ENCODE measurements around the gene ZDHHC22. TPM values are rescaled to one million over a fixed set of nuclear protein-coding genes. Genes with fewer than 3 reads are reported as not detected.
"Not testable (repeated sequence)": the region's sequence is repeated elsewhere in the genome, so short reads cannot be mapped to it uniquely, and the experiment has no call there.

The ZDHHC22 gene
- total and polyA plus RNA-seq, 7 donors, result 0.01 to 0.04 TPM; not detected in 5

DNA sequence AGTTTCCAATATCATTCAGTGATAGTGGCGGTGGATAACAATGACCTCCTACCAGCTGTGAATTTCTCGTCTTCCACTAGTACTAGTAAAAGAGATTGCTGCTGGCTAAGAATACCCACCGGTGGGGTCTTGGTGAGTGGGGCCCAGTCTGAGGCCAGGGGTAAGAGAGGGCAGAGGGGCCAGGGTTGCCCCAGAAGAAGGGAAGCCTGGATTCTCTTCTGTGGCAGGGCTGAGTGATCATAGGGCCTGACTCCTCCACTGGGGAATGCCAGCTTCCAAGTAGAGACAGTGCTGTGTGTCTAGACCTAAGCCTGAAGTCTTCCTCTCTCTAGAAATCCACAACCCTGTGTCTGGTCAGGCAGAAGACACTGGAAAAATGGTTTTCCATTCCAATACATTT, 34.3 kb upstream of the ZDHHC22 start:
- intact Hi-C loops (cut with DNase I), result no loop called here
- WGBS, 3 donors, result 58 to 83% (median 75%) methylated on average over 3 of the region's 3 CpGs
- DNase-seq, result no peak
- Histone ChIP-seq H3K36me3 (ENCODE audit: insufficient read depth in 1 of 2, low read depth in 1 of 2) (no peaks in the 10 kb centered on the region), H3K27me3 (ENCODE audit: insufficient read depth in 3 of 3, low read length in 2 of 3) (peaks cover 0 to 10% (median 3%) of the 10 kb centered on the region in 3 donors), H3K4me1 (no peaks in the 10 kb centered on the region), H3K4me3 (no peak overlapping the region), H3K27ac (no peak overlapping the region), H3K9me3 (no peaks in the 10 kb centered on the region)
- TF ChIP-seq, protein P1, sequence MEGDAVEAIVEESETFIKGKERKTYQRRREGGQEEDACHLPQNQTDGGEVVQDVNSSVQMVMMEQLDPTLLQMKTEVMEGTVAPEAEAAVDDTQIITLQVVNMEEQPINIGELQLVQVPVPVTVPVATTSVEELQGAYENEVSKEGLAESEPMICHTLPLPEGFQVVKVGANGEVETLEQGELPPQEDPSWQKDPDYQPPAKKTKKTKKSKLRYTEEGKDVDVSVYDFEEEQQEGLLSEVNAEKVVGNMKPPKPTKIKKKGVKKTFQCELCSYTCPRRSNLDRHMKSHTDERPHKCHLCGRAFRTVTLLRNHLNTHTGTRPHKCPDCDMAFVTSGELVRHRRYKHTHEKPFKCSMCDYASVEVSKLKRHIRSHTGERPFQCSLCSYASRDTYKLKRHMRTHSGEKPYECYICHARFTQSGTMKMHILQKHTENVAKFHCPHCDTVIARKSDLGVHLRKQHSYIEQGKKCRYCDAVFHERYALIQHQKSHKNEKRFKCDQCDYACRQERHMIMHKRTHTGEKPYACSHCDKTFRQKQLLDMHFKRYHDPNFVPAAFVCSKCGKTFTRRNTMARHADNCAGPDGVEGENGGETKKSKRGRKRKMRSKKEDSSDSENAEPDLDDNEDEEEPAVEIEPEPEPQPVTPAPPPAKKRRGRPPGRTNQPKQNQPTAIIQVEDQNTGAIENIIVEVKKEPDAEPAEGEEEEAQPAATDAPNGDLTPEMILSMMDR (IDR thresholded peaks at IDR 0.05), result no peak
- no peak for ATAC-seq

DNA sequence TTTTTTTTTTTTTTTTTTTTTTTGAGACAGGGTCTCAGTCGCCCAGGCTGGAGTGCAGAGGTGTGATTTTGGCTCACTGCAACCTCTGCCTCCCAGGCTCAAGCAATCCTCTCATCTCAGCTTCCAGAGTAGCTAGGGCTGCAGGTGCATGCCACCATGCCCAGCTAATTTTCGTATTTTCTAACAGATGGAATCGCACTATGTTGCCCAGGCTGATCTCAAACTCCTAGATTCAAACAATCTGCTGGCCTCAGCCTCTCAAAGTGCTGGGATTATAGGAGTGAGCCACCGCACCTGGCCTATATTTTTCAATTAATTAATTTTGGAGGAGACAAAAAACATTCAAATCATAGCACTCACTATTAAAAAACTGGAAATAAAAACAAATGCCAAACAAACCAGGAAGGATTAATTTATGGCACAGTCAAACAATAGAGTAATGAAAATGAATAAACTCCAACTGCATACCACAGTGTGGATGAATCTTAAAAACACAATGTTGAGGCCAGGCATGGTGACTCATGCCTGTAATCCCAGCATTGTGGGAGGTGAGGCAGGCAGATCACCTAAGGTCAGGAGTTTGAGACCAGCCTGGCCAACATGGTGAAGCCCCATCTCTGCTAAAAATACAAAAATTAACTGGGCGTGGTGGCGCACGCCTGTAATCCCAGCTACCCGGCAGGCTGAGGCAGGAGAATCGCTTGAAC, 32.5 kb upstream of the ZDHHC22 start:
- peaks cover 12% of the 10 kb centered on the region for H3K9me3 ChIP-seq
- H3K36me3 ChIP-seq (ENCODE audit: insufficient read depth in 1 of 2, low read depth in 1 of 2); H3K4me3 ChIP-seq; H3K27ac ChIP-seq; intact Hi-C loops (cut with DNase I); H3K27me3 ChIP-seq (ENCODE audit: insufficient read depth in 3 of 3, low read length in 2 of 3); DNase-seq; ATAC-seq; H3K4me1 ChIP-seq: not testable (repeated sequence)
- 82 to 86% (median 84%) methylated on average over 9 of the region's 9 CpGs for WGBS, 3 donors

DNA sequence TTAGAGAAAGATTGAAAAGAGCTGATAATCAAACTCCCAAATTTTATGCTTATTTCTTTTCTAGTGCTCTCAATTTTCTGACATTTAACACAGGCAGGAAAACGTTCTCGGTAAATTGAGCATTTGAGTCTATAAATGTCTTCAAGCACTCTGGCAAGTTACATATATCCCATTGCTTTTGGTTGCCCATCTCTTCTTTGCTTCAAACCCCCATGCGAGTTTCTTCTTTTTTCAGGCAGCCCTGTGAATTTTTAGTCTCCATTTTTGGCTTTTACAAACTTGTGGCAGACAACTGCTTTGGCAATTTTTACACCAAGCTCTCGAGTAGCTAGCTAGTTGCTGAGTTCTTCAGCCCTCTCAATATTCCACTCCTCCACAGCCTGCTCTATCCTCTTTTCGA, 31.3 kb upstream of the ZDHHC22 start:
- DNase-seq (no peak), ATAC-seq (no peak)
- 44 to 55% (median 45%) methylated on average over 5 of the region's 5 CpGs for WGBS, 3 donors

DNA sequence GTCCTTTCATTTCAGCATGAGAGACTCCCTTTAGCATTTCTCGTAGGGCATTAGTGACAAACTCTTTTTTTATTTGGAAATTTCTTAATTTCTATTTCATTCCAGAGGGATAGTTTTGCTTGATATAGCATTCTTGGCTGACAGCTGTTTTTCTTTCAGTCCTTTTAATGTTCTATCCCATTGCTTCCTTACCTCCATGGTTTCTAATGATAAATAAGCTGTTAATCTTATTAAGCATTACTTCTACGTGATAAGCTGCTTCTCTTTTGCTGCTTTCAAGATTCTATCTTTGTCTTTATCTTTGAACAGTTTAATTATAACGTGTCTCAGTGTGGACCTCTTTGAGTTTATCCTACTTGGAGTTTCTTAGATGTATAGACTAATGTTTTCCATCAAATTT, 28.5 kb upstream of the ZDHHC22 start:
- TF ChIP-seq, protein P1 (IDR thresholded peaks at IDR 0.05), result no peak
- H3K36me3 ChIP-seq (ENCODE audit: insufficient read depth in 1 of 2, low read depth in 1 of 2), result no peaks in the 10 kb centered on the region
- DNase-seq (no peak), ATAC-seq (no peak)
- 55 to 61% (median 55%) methylated on average over 3 of the region's 3 CpGs for WGBS, 3 donors
- no peak overlapping the region for H3K27ac ChIP-seq
- peaks cover 12% of the 10 kb centered on the region for H3K9me3 ChIP-seq
- H3K27me3 ChIP-seq (ENCODE audit: insufficient read depth in 3 of 3, low read length in 2 of 3), result no peaks in the 10 kb centered on the region
- H3K4me3 ChIP-seq, result no peak overlapping the region
- no peaks in the 10 kb centered on the region for H3K4me1 ChIP-seq
- intact Hi-C loops (cut with DNase I), result no loop called here

More for the DNA sequence above, 31.3 kb upstream of the ZDHHC22 start:
- H3K27me3 ChIP-seq (ENCODE audit: insufficient read depth in 3 of 3, low read length in 2 of 3), result no peaks in the 10 kb centered on the region
- no peaks in the 10 kb centered on the region for H3K4me1 ChIP-seq
- no peak overlapping the region for H3K4me3 ChIP-seq
- intact Hi-C loops (cut with DNase I), result no loop called here
- no peaks in the 10 kb centered on the region for H3K36me3 ChIP-seq (ENCODE audit: insufficient read depth in 1 of 2, low read depth in 1 of 2)
- peaks cover 12% of the 10 kb centered on the region for H3K9me3 ChIP-seq
- TF ChIP-seq, protein P1 (IDR thresholded peaks at IDR 0.05), result no peak
- no peak overlapping the region for H3K27ac ChIP-seq

DNA sequence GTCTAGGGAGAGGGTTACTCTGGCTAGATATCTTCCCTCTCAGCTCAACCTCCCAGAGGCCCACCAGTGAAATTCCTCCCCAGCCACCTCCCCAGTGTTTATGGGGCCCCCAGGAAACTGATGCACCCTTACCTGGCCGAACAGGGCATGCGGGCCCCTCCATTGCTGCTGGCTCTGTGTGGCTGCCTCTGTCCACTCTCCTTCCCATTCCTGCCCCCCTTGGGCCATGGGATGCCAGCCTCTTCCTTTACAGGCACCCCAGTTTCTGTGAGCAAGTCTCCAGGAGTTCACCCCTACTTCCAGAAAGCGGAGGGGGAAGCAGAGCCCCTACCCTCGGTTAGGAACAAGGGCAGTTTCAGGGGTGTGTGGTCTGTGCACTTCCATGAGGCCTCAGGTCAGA, 19.4 kb upstream of the ZDHHC22 start:
- Histone ChIP-seq H3K27me3 (ENCODE audit: insufficient read depth in 3 of 3, low read length in 2 of 3) (no peaks in the 10 kb centered on the region), H3K36me3 (ENCODE audit: insufficient read depth in 1 of 2, low read depth in 1 of 2) (no peaks in the 10 kb centered on the region), H3K27ac (no peak overlapping the region), H3K4me3 (no peak overlapping the region), H3K4me1 (no peaks in the 10 kb centered on the region), H3K9me3 (no peaks in the 10 kb centered on the region)
- 79 to 83% (median 79%) methylated on average over 4 of the region's 4 CpGs for WGBS, 3 donors
- ATAC-seq, result no peak
- intact Hi-C loops (cut with DNase I), result no loop called here
- TF ChIP-seq, protein P1 (IDR thresholded peaks at IDR 0.05), result no peak
- no peak for DNase-seq

All from psoas muscle (tissue), 8 donors.